ENCODE measurements around the gene NRARP. TPM values are rescaled to one million over a fixed set of nuclear protein-coding genes. Genes with fewer than 3 reads are reported as not detected.

Gene NRARP
- total RNA-seq, 1 experiment from 2014 or later: 51.5 TPM

GRCh38 chr9:137301081-137301947 lies 757 bp downstream of the NRARP start (continued):
- TF ChIP-seq ZNF396 (CRISPR knock-in tag; IDR thresholded peaks at IDR 0.05; ENCODE audit: borderline replicate concordance) (no peak), IRF2 (CRISPR knock-in tag; IDR thresholded peaks at IDR 0.05; ENCODE audit: borderline replicate concordance, low read depth) (peak; percentile 43; the same call in 1 of the 2 replicates), ZSCAN18 (CRISPR knock-in tag; IDR thresholded peaks at IDR 0.05) (no peak), ZNF232 (CRISPR knock-in tag; IDR thresholded peaks at IDR 0.05) (no peak), MXD4 (CRISPR knock-in tag; IDR thresholded peaks at IDR 0.05; ENCODE audit: borderline replicate concordance) (no peak), NR2C2 (CRISPR knock-in tag; IDR thresholded peaks at IDR 0.05) (no peak), CBFB (CRISPR knock-in tag; IDR thresholded peaks at IDR 0.05; ENCODE audit: low read depth) (no peak)

- Mint-ChIP-seq H3K4me1 (peaks cover 52% of the 10 kb centered on the region), H3K9me3 (no peaks in the 10 kb centered on the region), H3K4me3 (peak overlapping the region; percentile 94), H3K27ac (peak overlapping the region; percentile 96), H3K36me3 (no peaks in the 10 kb centered on the region), H3K27me3 (ENCODE audit: low read depth) (peaks cover 31% of the 10 kb centered on the region)
- peak; percentile 74 for DNase-seq (ENCODE audit: low spot score)
- no peak for TF ChIP-seq ZNF396 (CRISPR knock-in tag; IDR thresholded peaks at IDR 0.05; ENCODE audit: borderline replicate concordance)
- no peak for TF ChIP-seq MLX (CRISPR knock-in tag; IDR thresholded peaks at IDR 0.05)
- TF ChIP-seq E2F4 (CRISPR knock-in tag; IDR thresholded peaks at IDR 0.05; ENCODE audit: borderline replicate concordance, low read depth): no peak
- no peak for TF ChIP-seq CREB1 (CRISPR knock-in tag; IDR thresholded peaks at IDR 0.05)
- no peak for TF ChIP-seq PRRX2 (CRISPR knock-in tag; IDR thresholded peaks at IDR 0.05)
- no peak for TF ChIP-seq E2F5 (CRISPR knock-in tag; IDR thresholded peaks at IDR 0.05)
- no peak for TF ChIP-seq FOXJ3 (CRISPR knock-in tag; IDR thresholded peaks at IDR 0.05; ENCODE audit: borderline replicate concordance)
- no peak for TF ChIP-seq ATF2 (CRISPR knock-in tag; IDR thresholded peaks at IDR 0.05; ENCODE audit: borderline replicate concordance, low read depth)
- no peak for TF ChIP-seq PRDM15 (CRISPR knock-in tag; IDR thresholded peaks at IDR 0.05)
- TF ChIP-seq RORB (CRISPR knock-in tag; IDR thresholded peaks at IDR 0.05): no peak
- TF ChIP-seq NR2C2 (CRISPR knock-in tag; IDR thresholded peaks at IDR 0.05): no peak
- TF ChIP-seq JUN (CRISPR knock-in tag; IDR thresholded peaks at IDR 0.05): no peak
- no peak for TF ChIP-seq ATF3 (CRISPR knock-in tag; conservative IDR thresholded peaks at IDR 0.05)
- TF ChIP-seq GRHL2 (CRISPR knock-in tag; IDR thresholded peaks at IDR 0.05; ENCODE audit: insufficient replicate concordance, severe bottlenecking): no peak
- TF ChIP-seq PREB (CRISPR knock-in tag; IDR thresholded peaks at IDR 0.05; ENCODE audit: borderline replicate concordance): no peak
- no peak for TF ChIP-seq IRF2 (CRISPR knock-in tag; IDR thresholded peaks at IDR 0.05; ENCODE audit: borderline replicate concordance, low read depth)
- no peak for TF ChIP-seq ELF4 (CRISPR knock-in tag; IDR thresholded peaks at IDR 0.05; ENCODE audit: low read depth)
- CTCF ChIA-PET: interaction anchor here (0.6 to 8.6 kb wide), 7 partner anchors 12 to 331 kb away, joined by 3 to 172 read pairs (median 5); partner anchors contain the start of genes TOR4A, TUBB4B and UAP1L1
- peak; percentile 9; the same call in 1 of the 2 replicates for ATAC-seq
- POLR2A ChIA-PET: interaction anchor here (0.6 kb wide), 1 partner anchor 452 kb away, joined by 3 read pairs; no protein-coding TSS in a partner anchor
These were observed 1.4 kb downstream of the NRARP start for GRCh38 chr9:137300567-137301080.

All from WTC11 (cell line).